Memory B cell (primary cell): ENCODE measurements around the gene RASD1.

Experiments
- ATAC-seq: fragments of 150-1000 bp; cut with Tn5 transposase; 2 replicates; pipeline ENCODE4 v1.10.0; 2021; ENCODE audit warnings: low read depth, mild to moderate bottlenecking, moderate library complexity
- DNase-seq, 2 donors: peaks; one replicate each; pipeline ENCODE4 v3.0.0; 2022; ENCODE audit warnings: low spot score in 2 of 2
- H3K27ac Mint-ChIP-seq: one replicate; pipeline ENCODE4 v1.8.0; 2022; ENCODE audit warnings: mild to moderate bottlenecking, moderate library complexity, mixed read lengths
- H3K27me3 Mint-ChIP-seq: one replicate; pipeline ENCODE4 v1.8.0; 2022; ENCODE audit warnings: mixed read lengths
- H3K36me3 Mint-ChIP-seq: one replicate; pipeline ENCODE4 v1.8.0; 2022; ENCODE audit warnings: mild to moderate bottlenecking, mixed read lengths
- H3K4me1 Mint-ChIP-seq: one replicate; pipeline ENCODE4 v1.8.0; 2022; ENCODE audit warnings: mixed read lengths
- H3K4me3 Mint-ChIP-seq: one replicate; pipeline ENCODE4 v1.8.0; 2022; ENCODE audit warnings: mild to moderate bottlenecking, moderate library complexity, mixed read lengths
- H3K9me3 Mint-ChIP-seq: one replicate; pipeline ENCODE4 v1.8.0; 2022; ENCODE audit warnings: mixed read lengths

Gene RASD1

GRCh38 chr17:17496189-17497064 is at the start of gene RASD1:
Gene RASD1 (minus strand): TSS chr17:17496395. CDS start chr17:17496181, 214 bp downstream.
- H3K36me3 Mint-ChIP-seq = peaks cover 3% of the 10 kb centered on the region
- peaks cover 6% of the 10 kb centered on the region for H3K27me3 Mint-ChIP-seq
- DNase-seq = peak; percentile 75 to 85
- no peaks in the 10 kb centered on the region for H3K9me3 Mint-ChIP-seq
- peaks cover 8% of the 10 kb centered on the region for H3K4me1 Mint-ChIP-seq
- peak within 1 kb of the TSS; percentile 33 for H3K27ac Mint-ChIP-seq
- peak; percentile 90 for ATAC-seq
- H3K4me3 Mint-ChIP-seq = peak within 1 kb of the TSS; percentile 93

- no peak overlapping the region for H3K4me3 Mint-ChIP-seq
- no peak for ATAC-seq
- no peak for DNase-seq
- no peaks in the 10 kb centered on the region for H3K4me1 Mint-ChIP-seq
- no peaks in the 10 kb centered on the region for H3K9me3 Mint-ChIP-seq
- H3K27me3 Mint-ChIP-seq = no peaks in the 10 kb centered on the region
- H3K36me3 Mint-ChIP-seq = peaks cover 2% of the 10 kb centered on the region
- no peak overlapping the region for H3K27ac Mint-ChIP-seq
Observed at GRCh38 chr17:17545984-17546383, 49.8 kb upstream of the RASD1 start.

GRCh38 chr17:17545031-17545820 is 49.0 kb upstream of the RASD1 start:
- Mint-ChIP-seq H3K36me3 (peaks cover 2% of the 10 kb centered on the region), H3K27ac (no peak overlapping the region), H3K4me3 (no peak overlapping the region), H3K4me1 (no peaks in the 10 kb centered on the region), H3K27me3 (no peaks in the 10 kb centered on the region), H3K9me3 (no peaks in the 10 kb centered on the region)
- DNase-seq (no peak), ATAC-seq (no peak)

GRCh38 chr17:17542906-17543635 is 46.9 kb upstream of the RASD1 start:
- Mint-ChIP-seq H3K9me3 (no peaks in the 10 kb centered on the region), H3K27me3 (no peaks in the 10 kb centered on the region), H3K36me3 (peaks cover 2% of the 10 kb centered on the region), H3K27ac (no peak overlapping the region), H3K4me3 (no peak overlapping the region), H3K4me1 (no peaks in the 10 kb centered on the region)
- DNase-seq = no peak
- ATAC-seq = no peak

GRCh38 chr17:17541640-17542001 is 45.4 kb upstream of the RASD1 start:
- Mint-ChIP-seq H3K9me3 (no peaks in the 10 kb centered on the region), H3K27ac (no peak overlapping the region), H3K27me3 (no peaks in the 10 kb centered on the region), H3K4me3 (no peak overlapping the region), H3K4me1 (no peaks in the 10 kb centered on the region), H3K36me3 (no peaks in the 10 kb centered on the region)
- no peak for DNase-seq
- ATAC-seq = no peak

GRCh38 chr17:17540935-17541639 is 44.9 kb upstream of the RASD1 start:
- Mint-ChIP-seq H3K9me3 (no peaks in the 10 kb centered on the region), H3K4me3 (no peak overlapping the region), H3K27me3 (no peaks in the 10 kb centered on the region), H3K36me3 (no peaks in the 10 kb centered on the region), H3K27ac (no peak overlapping the region), H3K4me1 (no peaks in the 10 kb centered on the region)
- DNase-seq (no peak), ATAC-seq (no peak)

- no peaks in the 10 kb centered on the region for H3K4me1 Mint-ChIP-seq
- DNase-seq = no peak
- no peak for ATAC-seq
- H3K4me3 Mint-ChIP-seq = no peak overlapping the region
- no peaks in the 10 kb centered on the region for H3K9me3 Mint-ChIP-seq
- no peak overlapping the region for H3K27ac Mint-ChIP-seq
- no peaks in the 10 kb centered on the region for H3K27me3 Mint-ChIP-seq
- no peaks in the 10 kb centered on the region for H3K36me3 Mint-ChIP-seq
Observed at GRCh38 chr17:17540278-17540906, 44.2 kb upstream of the RASD1 start.

GRCh38 chr17:17539591-17539990 is 43.4 kb upstream of the RASD1 start:
- H3K27me3 Mint-ChIP-seq = no peaks in the 10 kb centered on the region
- DNase-seq (no peak), ATAC-seq (no peak)
- H3K9me3 Mint-ChIP-seq = no peaks in the 10 kb centered on the region
- H3K36me3 Mint-ChIP-seq = no peaks in the 10 kb centered on the region
- H3K4me3 Mint-ChIP-seq = no peak overlapping the region
- no peaks in the 10 kb centered on the region for H3K4me1 Mint-ChIP-seq
- no peak overlapping the region for H3K27ac Mint-ChIP-seq

GRCh38 chr17:17538417-17539391 is 42.5 kb upstream of the RASD1 start:
- H3K27me3 Mint-ChIP-seq = no peaks in the 10 kb centered on the region
- H3K9me3 Mint-ChIP-seq = no peaks in the 10 kb centered on the region
- no peaks in the 10 kb centered on the region for H3K36me3 Mint-ChIP-seq
- no peaks in the 10 kb centered on the region for H3K4me1 Mint-ChIP-seq
- DNase-seq (no peak), ATAC-seq (no peak)
- no peak overlapping the region for H3K27ac Mint-ChIP-seq
- H3K4me3 Mint-ChIP-seq = no peak overlapping the region

GRCh38 chr17:17537311-17538099 is 41.3 kb upstream of the RASD1 start:
- DNase-seq = no peak
- Mint-ChIP-seq H3K4me3 (no peak overlapping the region), H3K27ac (no peak overlapping the region), H3K9me3 (no peaks in the 10 kb centered on the region), H3K36me3 (no peaks in the 10 kb centered on the region), H3K4me1 (no peaks in the 10 kb centered on the region), H3K27me3 (no peaks in the 10 kb centered on the region)
- no peak for ATAC-seq

- Mint-ChIP-seq H3K4me3 (no peak overlapping the region), H3K4me1 (no peaks in the 10 kb centered on the region), H3K27ac (no peak overlapping the region), H3K36me3 (no peaks in the 10 kb centered on the region), H3K27me3 (no peaks in the 10 kb centered on the region), H3K9me3 (no peaks in the 10 kb centered on the region)
- DNase-seq (no peak), ATAC-seq (no peak)
Observed at GRCh38 chr17:17536702-17537101, 40.5 kb upstream of the RASD1 start.

- no peak overlapping the region for H3K27ac Mint-ChIP-seq
Observed at GRCh38 chr17:17535957-17536356, 39.8 kb upstream of the RASD1 start.

More at GRCh38 chr17:17535957-17536356, 39.8 kb upstream of the RASD1 start:
- Mint-ChIP-seq H3K4me3 (no peak overlapping the region), H3K9me3 (no peaks in the 10 kb centered on the region), H3K4me1 (no peaks in the 10 kb centered on the region), H3K36me3 (no peaks in the 10 kb centered on the region), H3K27me3 (no peaks in the 10 kb centered on the region)
- ATAC-seq (no peak), DNase-seq (no peak)
